Heart left ventricle (tissue), 16 donors: Measurements from ENCODE around the gene PIGB. TPM values are rescaled to one million over a fixed set of nuclear protein-coding genes. Genes with fewer than 3 reads are reported as not detected.
"Not testable (repeated sequence)": the region's sequence is repeated elsewhere in the genome, so short reads cannot be mapped to it uniquely, and the experiment has no call there.

Source experiments
- ATAC-seq, 4 donors: fragments of 200-7000 bp; cut with Tn5 transposase; one replicate each; pipeline ENCODE4 v1.9.1; 2020 to 2022; ENCODE audit warnings: moderate library complexity in 4 of 4, mild to moderate bottlenecking in 3 of 4, moderate number of reproducible peaks in 1 of 4
- DNase-seq, 5 donors: peaks; one replicate each; pipeline ENCODE4 v3.0.0-alpha.2; 2020
- H3K27ac ChIP-seq, 12 donors: fragments of 200-600 bp; sonication (generic) in 4 of 12; one replicate each; pipeline versions ENCODE4 v1.5.0 to v1.8.0; 2016 to 2022; ENCODE audit warnings: mild to moderate bottlenecking in 2 of 12
- H3K27me3 ChIP-seq, 9 donors: fragments of 200-600 bp; sonication (generic) in 2 of 9; one replicate each; pipeline versions ENCODE4 v1.5.1 to v1.8.0; 2016 to 2022; ENCODE audit warnings: mild to moderate bottlenecking in 3 of 9
- H3K36me3 ChIP-seq, 9 donors: fragments of 200-600 bp; sonication (generic) in 2 of 9; one replicate each; pipeline versions ENCODE4 v1.5.0 to v1.8.0; 2018 to 2022; ENCODE audit warnings: mild to moderate bottlenecking in 2 of 9
- H3K4me1 ChIP-seq, 12 donors: fragments of 200-600 bp; sonication (generic) in 4 of 12; one replicate each; pipeline versions ENCODE4 v1.5.0 to v1.8.0; 2016 to 2022; ENCODE audit warnings: mild to moderate bottlenecking in 3 of 12
- H3K4me3 ChIP-seq, 12 donors: fragments of 200-600 bp; sonication (generic) in 4 of 12; one replicate each; pipeline versions ENCODE4 v1.5.0 to v1.8.0; 2017 to 2022; ENCODE audit warnings: mild to moderate bottlenecking in 9 of 12, moderate library complexity in 4 of 12
- H3K9me3 ChIP-seq, 12 donors: fragments of 200-600 bp; sonication (generic) in 4 of 12; one replicate each; pipeline versions ENCODE4 v1.5.0 to v1.8.0; 2016 to 2022; ENCODE audit warnings: mild to moderate bottlenecking in 1 of 12
- CTCF ChIP-seq, 12 donors: fragments of 200-600 bp; sonication (generic) in 4 of 12; IDR thresholded peaks; one replicate each; pipeline versions ENCODE4 v1.5.0 to v1.8.0; 2018 to 2022; ENCODE audit warnings: antibody characterized with exemption in 12 of 12, mild to moderate bottlenecking in 5 of 12
- POLR2A ChIP-seq, 2 donors: fragments of 450-650 bp; IDR thresholded peaks; one replicate each; pipeline ENCODE4 v1.6.1; 2017; ENCODE audit warnings: antibody characterized with exemption in 2 of 2, mild to moderate bottlenecking in 2 of 2, moderate library complexity in 2 of 2
- WGBS, 4 donors: extraction: QIAGEN DNeasy Blood & Tissue Kit in 2 of 4; methylation state at CpG; one replicate each; pipeline versions ENCODE4 v1.1.5 to v1.1.7; 2013 to 2018; 5-methylcytosine and 5-hydroxymethylcytosine counted together
- intact Hi-C, 10 donors: fragments of 100-400 bp; cut with DNase I; formaldehyde crosslinking; loops; one replicate each; pipeline versions ENCODE4 v1.11.1 to v1.14.2; 2022
- polyA plus RNA-seq, 2 donors: library from polyadenylated mRNA; stranded (reverse); fragments of 200-250 nt; gene quantifications; one replicate each; pipeline ENCODE4 v1.2.3, GENCODE V29; 2013
- total RNA-seq, 9 donors: library from RNA; depleted of rRNA in 2 of 9; stranded (reverse); fragments of >200 nt in 2 of 9; fragmentation: NEBNext Ultra II Directional in 3 of 9; extraction: Animal tissue kit (Norgen Biotek cat#: 25700) in 3 of 9; gene quantifications; one replicate each; pipeline versions ENCODE4 v1.1.0 to v1.2.4, GENCODE V29; 2016 to 2023
- donor health status: ischemic (EF 13 %, LVEDD 7.1; RV severe dilation, severe dysfunction).
- donor health status: healthy with polysubstance abuse.
- donor health status: DM: no; HTN: yes; CAD: no.
- donor health status: DM: no; HTN: no; CAD: no.
- donor health status: ischemic (EF 25% LVEDD 6.9; RV normal size, moderate dysfunction).
- donor health status: ischemic (EF 25% LVEDD 5.7; RV mildly dilated, moderate dysfunction).
- donor health status: healthy.
- donor health status: DM: yes; HTN: yes; CAD: no.
- donor health status: ischemic (EF 35%, LVEDD 5.7; RV mildly dilated, moderate dysfunction).
- donor health status: nonischemic (EF 11% LVEDD 7.7; RV severe dilation, severe dysfunction).
- donor health status: DM: yes; HTN: yes; CAD: no.
- donor health status: PGD.
- donor health status: ischemic (EF 29% LVEDD 5.4; RV normal size, mild dysfunction).
- donor health status: nonischemic (EF 23%, LVEDD 6.1; RV moderate dilation, normal function).

Gene PIGB
- total and polyA plus RNA-seq, 11 donors, result 2.3 to 10.3 (median 3.0) TPM

- intact Hi-C loops, result loop anchor here (1.0 to 10.0 kb wide), 5 partner anchors 72 to 114 kb away; partner anchors contain the start of genes CCPG1 (in 1 of the 10) and PIERCE2 (in 1 of the 10)
- ATAC-seq (peak; percentile 86 to 95 (median 94)), DNase-seq (peak; percentile 80 to 92 (median 82))
- 20 to 24% (median 23%) methylated on average over 17 of the region's 17 CpGs for WGBS, 4 donors
- Histone ChIP-seq H3K4me3 (peak overlapping the region; percentile 73 to 94 (median 84)), H3K27ac (peak overlapping the region; percentile 72 to 96 (median 87)), H3K36me3 (no peaks in the 10 kb centered on the region), H3K9me3 (no peaks in the 10 kb centered on the region), H3K4me1 (peaks cover 0 to 31% (median 3%) of the 10 kb centered on the region in 12 donors), H3K27me3 (no peaks in the 10 kb centered on the region)
- TF ChIP-seq POLR2A (IDR thresholded peaks at IDR 0.05) (no peak), CTCF (IDR thresholded peaks at IDR 0.05) (peak; percentile 73 to 96 (median 89))
These were observed 28.4 kb upstream of the PIGB start for GRCh38 chr15:55290528-55291057.

- ATAC-seq, result no peak
- Histone ChIP-seq H3K36me3 (no peaks in the 10 kb centered on the region), H3K27me3 (no peaks in the 10 kb centered on the region), H3K9me3 (no peaks in the 10 kb centered on the region), H3K27ac (no peak overlapping the region), H3K4me3 (no peak overlapping the region), H3K4me1 (no peaks in the 10 kb centered on the region)
- DNase-seq, result no peak
- TF ChIP-seq CTCF (IDR thresholded peaks at IDR 0.05), result no peak
- no peak for TF ChIP-seq POLR2A (IDR thresholded peaks at IDR 0.05)
- intact Hi-C loops, result loop anchor here in 1 of 10 donors (10.0 kb wide), 1 partner anchor 107 kb away; the partner anchor contains the start of genes CCPG1 and PIERCE2
These were observed 21.7 kb upstream of the PIGB start for GRCh38 chr15:55297315-55297714.

- DNase-seq, ATAC-seq, H3K4me1 ChIP-seq, H3K27me3 ChIP-seq, H3K9me3 ChIP-seq, intact Hi-C loops, H3K27ac ChIP-seq, H3K4me3 ChIP-seq: not testable (repeated sequence)
- peaks cover 0 to 24% (median 0%) of the 10 kb centered on the region in 9 donors for H3K36me3 ChIP-seq
- 95 to 96% methylated on average over 16 to 21 of the region's 32 CpGs; no CpG with 5 or more reads in 2 of the 4 donors for WGBS, 4 donors
These were observed 16.2 kb upstream of the PIGB start for GRCh38 chr15:55302801-55303200.

- no peak for DNase-seq
- Histone ChIP-seq H3K4me1 (peaks cover 4 to 61% (median 24%) of the 10 kb centered on the region in 12 donors), H3K9me3 (no peaks in the 10 kb centered on the region), H3K27ac (peak overlapping the region in 10 of 12 donors; percentile 13 to 95 (median 85)), H3K36me3 (peaks cover 0 to 6% (median 4%) of the 10 kb centered on the region in 9 donors), H3K4me3 (peak overlapping the region; percentile 65 to 95 (median 76)), H3K27me3 (no peaks in the 10 kb centered on the region)
- no peak for ATAC-seq
- intact Hi-C loops, result loop anchor here in 2 of 10 donors (2.0 to 10.0 kb wide), 2 partner anchors 55 to 89 kb away; partner anchors contain the start of genes CCPG1 (in 1 of the 2) and PIERCE2 (in 1 of the 2)
- 71 to 81% (median 76%) methylated on average over 4 of the region's 4 CpGs for WGBS, 4 donors
- TF ChIP-seq POLR2A (IDR thresholded peaks at IDR 0.05), result no peak
- TF ChIP-seq CTCF (IDR thresholded peaks at IDR 0.05), result no peak
These were observed 665 bp downstream of the PIGB start for GRCh38 chr15:55319537-55320237.
